H1 (cell line): ENCODE results near the gene IGFALS. TPM values are rescaled to one million over a fixed set of nuclear protein-coding genes. Genes with fewer than 3 reads are reported as not detected.
A peak's percentile ranks its signal among the peaks of the same experiment; 100 is the strongest.

Experiments used
- CTCF ChIA-PET: fragments of 300-600 bp; sonication (Branson Sonifier 250); formaldehyde crosslinking; loops from one replicate; lab custom pipeline; 2021; ENCODE audit not compliant: partially characterized antibody; lab: Charles Lee
- POLR2A ChIA-PET: fragments of 300-600 bp; sonication (Branson Sonifier 250); formaldehyde crosslinking; loops from one replicate; lab custom pipeline; 2021; ENCODE audit warnings: inconsistent platforms; ENCODE audit not compliant: partially characterized antibody; lab: Charles Lee
- DNase-seq, 2 experiments: peaks; one replicate each; pipeline versions ENCODE4 v3.0.0 to v3.0.0-alpha.2; 2010 to 2022; ENCODE audit warnings: low spot score in 2 of 2, low read depth in 1 of 2, mixed read lengths in 1 of 2
- FAIRE-seq: peaks from 2 replicates; lab custom pipeline; 2011; peaks lifted over from hg19 to GRCh38; lab: Jason Lieb, UNC
- H2AFZ ChIP-seq: 2 replicates; pipeline ENCODE4 v1.8.1; 2012; ENCODE audit warnings: low read length, inconsistent platforms
- H2AK5ac ChIP-seq: 2 replicates; pipeline ENCODE4 v1.6.1; 2013; ENCODE audit warnings: low read depth, low read length
- H2BK120ac ChIP-seq: replicated peaks from 2 replicates; pipeline ENCODE3; 2013; ENCODE audit warnings: low read depth, low read length, inconsistent platforms
- H2BK12ac ChIP-seq: 2 replicates; pipeline ENCODE4 v1.6.1; 2013; ENCODE audit warnings: low read depth, low read length
- H2BK15ac ChIP-seq: 2 replicates; pipeline ENCODE4 v1.6.1; 2013; ENCODE audit warnings: low read length
- H2BK20ac ChIP-seq: 2 replicates; pipeline ENCODE4 v1.6.1; 2013; ENCODE audit warnings: low read length
- H2BK5ac ChIP-seq: 2 replicates; pipeline ENCODE4 v1.6.1; 2013; ENCODE audit warnings: low read depth, low read length
- H3K14ac ChIP-seq: 2 replicates; pipeline ENCODE4 v1.6.1; 2013; ENCODE audit warnings: inconsistent platforms; ENCODE audit not compliant: insufficient read length
- H3K18ac ChIP-seq: 2 replicates; pipeline ENCODE4 v1.6.1; 2013; ENCODE audit warnings: low read length; ENCODE audit errors: extremely low read depth
- H3K23ac ChIP-seq: 2 replicates; pipeline ENCODE4 v1.6.1; 2013; ENCODE audit warnings: inconsistent platforms; ENCODE audit not compliant: insufficient read length
- H3K23me2 ChIP-seq: 2 replicates; pipeline ENCODE4 v1.6.1; 2013; ENCODE audit warnings: low read depth, low read length
- H3K27ac ChIP-seq: 2 replicates; pipeline ENCODE4 v1.6.1; 2011; ENCODE audit warnings: low read depth, low read length, inconsistent platforms
- H3K27me3 ChIP-seq, 4 experiments: replicated peaks in 1 of 4; 1 replicate in 1 of 4; 2 replicates in 3 of 4; pipeline versions ENCODE4 v1.6.1 to v1.8.1; 2011 to 2013; ENCODE audit warnings: low read length in 3 of 4, mild to moderate bottlenecking in 3 of 4, inconsistent platforms in 2 of 4, mixed read lengths in 2 of 4, moderate library complexity in 1 of 4; ENCODE audit not compliant: control insufficient read depth in 3 of 4, insufficient read depth in 3 of 4; ENCODE audit errors: extremely low read depth in 1 of 4
- H3K36me3 ChIP-seq, 4 experiments: 2 replicates each; pipeline versions ENCODE4 v1.6.1 to v1.8.1; 2011 to 2013; ENCODE audit warnings: mild to moderate bottlenecking in 4 of 4, low read length in 3 of 4, moderate library complexity in 2 of 4, control low read depth in 1 of 4, inconsistent platforms in 1 of 4; ENCODE audit not compliant: insufficient read depth in 4 of 4, control insufficient read depth in 2 of 4
- H3K4ac ChIP-seq: replicated peaks from 2 replicates; pipeline ENCODE3; 2013; ENCODE audit warnings: low read length, low read depth, mixed read lengths, inconsistent platforms; ENCODE audit not compliant: insufficient read length
- H3K4me1 ChIP-seq, 4 experiments: replicated peaks in 1 of 4; 1 replicate in 1 of 4; 2 replicates in 3 of 4; pipeline versions ENCODE4 v1.6.1 to v1.8.1; 2011 to 2013; ENCODE audit warnings: low read length in 3 of 4, inconsistent platforms in 2 of 4, mixed read lengths in 1 of 4; ENCODE audit not compliant: insufficient read depth in 4 of 4, control insufficient read depth in 3 of 4
- H3K4me2 ChIP-seq, 2 experiments: 2 replicates each; pipeline versions ENCODE4 v1.6.1 to v1.8.1; 2011 to 2013; ENCODE audit warnings: low read depth in 2 of 2, low read length in 2 of 2, control low read depth in 1 of 2, inconsistent platforms in 1 of 2, mild to moderate bottlenecking in 1 of 2; ENCODE audit not compliant: insufficient read depth in 1 of 2
- H3K4me3 ChIP-seq, 4 experiments: fragments of 200-600, 300-600 bp in 1 of 4; sonication (generic), shearing (Covaris generic), sonication (Bioruptor Twin) in 1 of 4; 2 replicates each; pipeline versions ENCODE4 v1.5.1 to v1.8.1; 2011 to 2016; ENCODE audit warnings: low read length in 4 of 4, low read depth in 3 of 4, control low read depth in 2 of 4, inconsistent platforms in 2 of 4, mild to moderate bottlenecking in 2 of 4, mixed read lengths in 1 of 4, moderate library complexity in 1 of 4; ENCODE audit not compliant: insufficient read depth in 2 of 4; ENCODE audit errors: extremely low read depth in 1 of 4
- H3K56ac ChIP-seq: replicated peaks from 2 replicates; pipeline ENCODE3; 2013; ENCODE audit warnings: low read depth, mild to moderate bottlenecking, mixed read lengths, low read length, inconsistent platforms; ENCODE audit not compliant: insufficient read length
- H3K79me1 ChIP-seq: 2 replicates; pipeline ENCODE4 v1.6.1; 2013; ENCODE audit warnings: low read depth, low read length, control low read depth
- H3K79me2 ChIP-seq, 2 experiments: 2 replicates each; pipeline versions ENCODE4 v1.6.1 to v1.8.1; 2012 to 2013; ENCODE audit warnings: low read length in 2 of 2, mild to moderate bottlenecking in 2 of 2, inconsistent platforms in 1 of 2; ENCODE audit not compliant: insufficient read depth in 2 of 2, control insufficient read depth in 1 of 2
- H3K9ac ChIP-seq, 4 experiments: replicated peaks in 1 of 4; 1 replicate in 1 of 4; 2 replicates in 3 of 4; pipeline versions ENCODE4 v1.6.1 to v1.8.1; 2011 to 2013; ENCODE audit warnings: low read depth in 3 of 4, low read length in 3 of 4, control low read depth in 2 of 4, mild to moderate bottlenecking in 2 of 4, moderate library complexity in 2 of 4, inconsistent platforms in 1 of 4; ENCODE audit errors: extremely low read depth in 1 of 4
- H3K9me3 ChIP-seq, 2 experiments: 2 replicates each; pipeline versions ENCODE4 v1.6.1 to v1.8.1; 2012 to 2013; ENCODE audit warnings: mild to moderate bottlenecking in 2 of 2, moderate library complexity in 2 of 2, control low read depth in 1 of 2, inconsistent platforms in 1 of 2, low read depth in 1 of 2, low read length in 1 of 2, mixed read lengths in 1 of 2; ENCODE audit not compliant: insufficient read depth in 2 of 2
- H4K20me1 ChIP-seq, 2 experiments: replicated peaks in 1 of 2; 2 replicates each; pipeline versions ENCODE3 to v1.8.1; 2011 to 2013; ENCODE audit warnings: inconsistent platforms in 2 of 2, low read length in 2 of 2, mild to moderate bottlenecking in 1 of 2; ENCODE audit not compliant: insufficient read depth in 2 of 2, control insufficient read depth in 1 of 2
- H4K5ac ChIP-seq: 2 replicates; pipeline ENCODE4 v1.6.1; 2013; ENCODE audit warnings: low read length, low read depth, mixed read lengths, inconsistent platforms; ENCODE audit not compliant: insufficient read length
- H4K8ac ChIP-seq: 2 replicates; pipeline ENCODE4 v1.8.0; 2013; ENCODE audit warnings: mild to moderate bottlenecking, moderate library complexity, low read length, inconsistent platforms; ENCODE audit not compliant: insufficient read depth; ENCODE audit errors: extremely low read depth
- H4K91ac ChIP-seq: replicated peaks from 2 replicates; pipeline ENCODE3; 2013; ENCODE audit warnings: low read length, mixed read lengths, inconsistent platforms; ENCODE audit not compliant: insufficient read length
- POLR2A ChIP-seq, 2 experiments: IDR thresholded peaks; 1 replicate in 1 of 2; 2 replicates in 1 of 2; pipeline ENCODE4 v1.6.1; 2011; ENCODE audit warnings: low read depth in 2 of 2, low read length in 2 of 2, mild to moderate bottlenecking in 2 of 2; ENCODE audit errors: control extremely low read depth in 1 of 2
- POLR2AphosphoS5 ChIP-seq: IDR thresholded peaks from 2 replicates; pipeline ENCODE4 v1.6.1; 2011; ENCODE audit warnings: low read depth, low read length
- TAF7 ChIP-seq: optimal IDR thresholded peaks from 2 replicates; pipeline ENCODE3; 2011; ENCODE audit warnings: low read depth, mild to moderate bottlenecking, inconsistent platforms, low read length, moderate library complexity, borderline replicate concordance
- WGBS, 2 experiments: shearing (Covaris generic) in 1 of 2; methylation state at CpG; one replicate each; pipeline versions ENCODE4 v1.1.6 to v1.1.7; 2013 to 2015; ENCODE audit warnings: low lambda C conversion rate in 2 of 2, mixed read lengths in 2 of 2, inconsistent platforms in 1 of 2, low coverage in 1 of 2, missing lambda C conversion rate in 1 of 2; ENCODE audit not compliant: insufficient replicate concordance in 2 of 2, insufficient coverage in 1 of 2, insufficient read length in 1 of 2; ENCODE audit errors: extremely low coverage in 1 of 2, missing lambda C conversion rate in 1 of 2; 5-methylcytosine and 5-hydroxymethylcytosine counted together
- polyA plus RNA-seq, 7 experiments: library from polyadenylated mRNA; depleted of rRNA in 3 of 7; stranded (reverse) in 5 of 7; unstranded in 2 of 7; fragments of >200 nt in 5 of 7; fragments of 200-250 nt in 2 of 7; gene quantifications; 1 replicate in 5 of 7; 2 replicates in 1 of 7; 4 replicates in 1 of 7; pipeline versions ENCODE4 v1.2.1 to v1.2.3, GENCODE V29; 2011 to 2013; ENCODE audit warnings: missing spikeins in 2 of 7, mixed read lengths in 2 of 7
- total RNA-seq: library from RNA; stranded (reverse); fragmentation: NEBNext Ultra II Directional; extraction: Animal tissue kit (Norgen Biotek cat#: 25700); gene quantifications from 2 replicates; pipeline ENCODE4 v1.2.1, GENCODE V29; 2021

The IGFALS gene
- total and polyA plus RNA-seq, 2 of the 8 experiments (the other 6 are each of a cell fraction or from before 2014, with no cell fraction given), result not detected

GRCh38 chr16:1779741-1780676 is 13.5 kb downstream of the IGFALS start:
- no peak overlapping the region for H2AFZ ChIP-seq
- H3K4me2 ChIP-seq, result no peak overlapping the region
- no peak overlapping the region for H3K9ac ChIP-seq
- ChIA-PET CTCF (interaction anchor here (0.8 to 1.2 kb wide), 2 partner anchors 43 to 105 kb away, joined by 3 read pairs; no protein-coding TSS in a partner anchor), POLR2A (interaction anchor here (0.5 to 12.0 kb wide), 11 partner anchors 9 to 512 kb away, joined by 3 to 246 read pairs (median 5); partner anchors contain the start of genes EME2, IGFALS, JPT2 and MRPS34)
- H2BK15ac ChIP-seq, result no peak overlapping the region
- no peak overlapping the region for H3K23ac ChIP-seq
- peaks cover 0 to 16% of the 10 kb centered on the region in 2 experiments; a peak in 2 of 4 replicates for H3K79me2 ChIP-seq
- peaks cover 3% of the 10 kb centered on the region; the same call in 1 of the 2 replicates for H3K23me2 ChIP-seq
- H4K20me1 ChIP-seq, result peaks cover 5 to 29% of the 10 kb centered on the region in 2 experiments
- no peak for DNase-seq
- H2BK120ac ChIP-seq, result no peak overlapping the region
- H4K8ac ChIP-seq, result no peak overlapping the region
- FAIRE-seq, result no peak
- H4K5ac ChIP-seq, result no peak overlapping the region
- no peak overlapping the region for H3K14ac ChIP-seq
- peaks cover 0 to 7% (median 4%) of the 10 kb centered on the region in 4 experiments; a peak in 5 of 7 replicates for H3K4me1 ChIP-seq
- no peaks in the 10 kb centered on the region for H3K27me3 ChIP-seq
- H3K56ac ChIP-seq, result no peak overlapping the region
- no peak overlapping the region for H3K4me3 ChIP-seq
- peaks cover 0 to 22% (median 9%) of the 10 kb centered on the region in 4 experiments; a peak in 5 of 8 replicates for H3K36me3 ChIP-seq
- TF ChIP-seq TAF7 (no peak), POLR2A (IDR thresholded peaks at IDR 0.05; ENCODE audit: control extremely low read depth in 1 of 2, low read depth in 2 of 2, low read length in 2 of 2) (0 out of 3 replicates have a peak, but pooled peaks of 1 of the 2 experiments have one; percentile 27), POLR2AphosphoS5 (peak; percentile 66)
- no peak overlapping the region for H2BK20ac ChIP-seq
- H3K79me1 ChIP-seq, result peaks cover 9% of the 10 kb centered on the region
- no peak overlapping the region for H4K91ac ChIP-seq
- H3K27ac ChIP-seq, result no peak overlapping the region
- H2BK5ac ChIP-seq, result no peak overlapping the region
- H2BK12ac ChIP-seq, result no peak overlapping the region
- H2AK5ac ChIP-seq, result no peak overlapping the region
- H3K9me3 ChIP-seq, result no peaks in the 10 kb centered on the region
- H3K4ac ChIP-seq, result no peak overlapping the region
- WGBS, 2 experiments, result 92% methylated on average over 23 of the region's 27 CpGs; no CpG with 5 or more reads in 1 of the 2 experiments
- H3K18ac ChIP-seq, result no peak overlapping the region
